GM19463 (cell line): ENCODE results near the gene MEGF10.

Experiments used
- ATAC-seq: cut with Tn5 transposase; IDR thresholded peaks from one replicate; pipeline ENCODE4 v1.9.1; 2021; ENCODE audit warnings: mild to moderate bottlenecking, moderate library complexity; ENCODE audit not compliant: unreplicated experiment

Gene MEGF10

GRCh38 chr5:127409246-127409917 lies 118.8 kb downstream of the MEGF10 start:
- ATAC-seq: no peak

- no peak for ATAC-seq
Observed at GRCh38 chr5:127409921-127410675, 119.5 kb downstream of the MEGF10 start.

GRCh38 chr5:127410959-127411358 lies 120.4 kb downstream of the MEGF10 start:
- peak; percentile 83 for ATAC-seq

GRCh38 chr5:127411381-127411780 lies 120.8 kb downstream of the MEGF10 start:
- no peak for ATAC-seq

GRCh38 chr5:127412698-127413097 lies 122.1 kb downstream of the MEGF10 start:
- no peak for ATAC-seq

- no peak for ATAC-seq
Observed at GRCh38 chr5:127415034-127415433, 124.4 kb downstream of the MEGF10 start.

GRCh38 chr5:127416906-127417305 lies 126.3 kb downstream of the MEGF10 start:
- no peak for ATAC-seq

GRCh38 chr5:127417528-127417927 lies 126.9 kb downstream of the MEGF10 start:
- ATAC-seq: no peak

GRCh38 chr5:127418367-127418766 lies 127.8 kb downstream of the MEGF10 start:
- ATAC-seq: no peak

GRCh38 chr5:127418974-127419682 lies 128.5 kb downstream of the MEGF10 start:
- no peak for ATAC-seq

GRCh38 chr5:127419683-127420257 lies 129.2 kb downstream of the MEGF10 start:
- no peak for ATAC-seq

GRCh38 chr5:127420758-127421157 lies 130.2 kb downstream of the MEGF10 start:
- no peak for ATAC-seq

GRCh38 chr5:127421471-127421870 lies 130.9 kb downstream of the MEGF10 start:
- ATAC-seq: no peak

- peak; percentile 53 for ATAC-seq
Observed at GRCh38 chr5:127423173-127423798, 132.7 kb downstream of the MEGF10 start.

GRCh38 chr5:127425037-127425436 lies 134.4 kb downstream of the MEGF10 start:
- no peak for ATAC-seq

GRCh38 chr5:127425868-127426267 lies 135.3 kb downstream of the MEGF10 start:
- no peak for ATAC-seq

- ATAC-seq: no peak
Observed at GRCh38 chr5:127426661-127427060, 136.1 kb downstream of the MEGF10 start.

- ATAC-seq: no peak
Observed at GRCh38 chr5:127428276-127428675, 137.7 kb downstream of the MEGF10 start.

- no peak for ATAC-seq
Observed at GRCh38 chr5:127428748-127429147, 138.2 kb downstream of the MEGF10 start.

- no peak for ATAC-seq
Observed at GRCh38 chr5:127429928-127430327, 139.3 kb downstream of the MEGF10 start.

- no peak for ATAC-seq
Observed at GRCh38 chr5:127430627-127431026, 140.0 kb downstream of the MEGF10 start.
